Activated T-cell treated with anti-CD3 and anti-CD28 coated beads for 24 hours (primary cell): ENCODE results near the gene RTBDN.

Experiments used
- DNase-seq: peaks from one replicate; pipeline ENCODE4 v3.0.0-alpha.2; 2020; ENCODE audit warnings: low read depth

The RTBDN gene

GRCh38 chr19:12792051-12792852, 42.1 kb downstream of the RTBDN start:
- DNase-seq = peak; percentile 70

GRCh38 chr19:12791345-12792050, 42.9 kb downstream of the RTBDN start, which contains the start of gene JUNB:
TSS of gene JUNB (plus strand) at chr19:12791486. CDS start at chr19:12791772, 286 bp downstream.
- DNase-seq = peak; percentile 95

- no peak for DNase-seq
Observed at GRCh38 chr19:12790628-12791344, 43.6 kb downstream of the RTBDN start.

GRCh38 chr19:12789904-12790619, 44.3 kb downstream of the RTBDN start:
- peak; percentile 87 for DNase-seq

GRCh38 chr19:12789098-12789903, 45.1 kb downstream of the RTBDN start:
- DNase-seq = no peak

GRCh38 chr19:12788682-12789097, 45.7 kb downstream of the RTBDN start:
- no peak for DNase-seq

GRCh38 chr19:12788042-12788681, 46.2 kb downstream of the RTBDN start:
- DNase-seq = no peak

- no peak for DNase-seq
Observed at GRCh38 chr19:12787458-12787857, 46.9 kb downstream of the RTBDN start.

- no peak for DNase-seq
Observed at GRCh38 chr19:12786952-12787351, 47.4 kb downstream of the RTBDN start.

- no peak for DNase-seq
Observed at GRCh38 chr19:12786141-12786870, 48.1 kb downstream of the RTBDN start.

GRCh38 chr19:12785431-12786031, 48.8 kb downstream of the RTBDN start:
- DNase-seq = no peak

- DNase-seq = no peak
Observed at GRCh38 chr19:12784871-12785430, 49.4 kb downstream of the RTBDN start.

GRCh38 chr19:12784394-12784870, 49.9 kb downstream of the RTBDN start:
- DNase-seq = no peak

GRCh38 chr19:12783849-12784393, 50.5 kb downstream of the RTBDN start:
- no peak for DNase-seq

- no peak for DNase-seq
Observed at GRCh38 chr19:12783291-12783848, 51.0 kb downstream of the RTBDN start.

GRCh38 chr19:12782424-12783290, 51.7 kb downstream of the RTBDN start:
- DNase-seq = peak; percentile 83

GRCh38 chr19:12782174-12782423, 52.3 kb downstream of the RTBDN start:
- DNase-seq = no peak
